Endothelial cell of umbilical vein (primary cell): Measurements from ENCODE around the gene TMEM37.

ENCODE experiments used
- EZH2 ChIP-seq: IDR thresholded peaks from 2 replicates; pipeline ENCODE4 v1.6.1; 2012; ENCODE audit warnings: borderline replicate concordance, low read depth, mild to moderate bottlenecking, moderate library complexity, low read length, inconsistent platforms; ENCODE audit not compliant: severe bottlenecking
- FOS ChIP-seq: IDR thresholded peaks from 2 replicates; pipeline ENCODE4 v1.6.1; 2011; ENCODE audit warnings: mild to moderate bottlenecking, low read length, moderate library complexity, borderline replicate concordance; ENCODE audit not compliant: insufficient read depth
- GATA2 ChIP-seq: IDR thresholded peaks from 2 replicates; pipeline ENCODE4 v1.7.0; 2011; ENCODE audit warnings: low read depth, mild to moderate bottlenecking, moderate library complexity, mixed read lengths, low read length; ENCODE audit not compliant: insufficient read length, insufficient read depth
- JUN ChIP-seq: IDR thresholded peaks from 2 replicates; pipeline ENCODE4 v1.6.1; 2011; ENCODE audit warnings: borderline replicate concordance, low read depth; ENCODE audit not compliant: insufficient read length, insufficient read depth
- MYC ChIP-seq: IDR thresholded peaks from one replicate; pipeline ENCODE4 v1.6.1; 2011; ENCODE audit warnings: mild to moderate bottlenecking, low read depth, low read length
- POLR2A ChIP-seq: IDR thresholded peaks from 2 replicates; pipeline ENCODE4 v1.6.1; 2012; ENCODE audit warnings: low read depth, mild to moderate bottlenecking, control low read depth, low read length
- POLR2AphosphoS5 ChIP-seq: IDR thresholded peaks from 2 replicates; pipeline ENCODE4 v1.6.1; 2012; ENCODE audit warnings: low read depth, mild to moderate bottlenecking, control low read depth, low read length, moderate library complexity; ENCODE audit not compliant: insufficient read depth
- TF ChIP-seq, protein P1 (sequence below), 2 donors: IDR thresholded peaks; 1 replicate in 1 of 2; 2 replicates in 1 of 2; pipeline ENCODE4 v1.5.1; 2011; ENCODE audit warnings: low read length in 2 of 2, mild to moderate bottlenecking in 2 of 2, moderate library complexity in 2 of 2, control low read depth in 1 of 2, inconsistent platforms in 1 of 2, low read depth in 1 of 2; ENCODE audit not compliant: insufficient read depth in 1 of 2; ENCODE audit errors: extremely low read depth in 1 of 2
- TF ChIP-seq, protein P2 (sequence below): IDR thresholded peaks from 2 replicates; pipeline ENCODE4 v1.6.1; 2011; ENCODE audit not compliant: insufficient read depth, insufficient read length

DNA sequence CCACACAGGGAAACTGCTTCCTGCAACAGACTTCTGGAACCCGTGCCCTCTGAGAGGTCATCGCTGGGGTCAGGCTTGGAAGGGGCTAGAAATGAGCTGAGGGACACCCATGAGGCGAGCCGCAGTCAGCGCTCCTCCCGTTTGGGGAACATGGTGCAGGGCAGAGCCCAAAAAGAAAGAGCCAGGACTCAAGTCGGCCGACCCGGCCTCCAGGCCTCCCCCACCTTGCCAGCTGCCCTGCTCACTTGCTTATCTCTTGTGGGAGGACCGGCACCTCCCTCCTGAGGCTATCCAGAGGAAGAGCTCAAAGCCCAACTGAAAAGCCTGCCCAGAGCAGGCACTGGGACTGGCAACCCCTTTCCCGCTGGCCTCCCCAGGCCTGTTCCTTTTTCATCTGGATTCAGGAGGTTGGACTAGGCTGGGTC lies 49.1 kb downstream of the TMEM37 start:
- TF ChIP-seq, protein P1, sequence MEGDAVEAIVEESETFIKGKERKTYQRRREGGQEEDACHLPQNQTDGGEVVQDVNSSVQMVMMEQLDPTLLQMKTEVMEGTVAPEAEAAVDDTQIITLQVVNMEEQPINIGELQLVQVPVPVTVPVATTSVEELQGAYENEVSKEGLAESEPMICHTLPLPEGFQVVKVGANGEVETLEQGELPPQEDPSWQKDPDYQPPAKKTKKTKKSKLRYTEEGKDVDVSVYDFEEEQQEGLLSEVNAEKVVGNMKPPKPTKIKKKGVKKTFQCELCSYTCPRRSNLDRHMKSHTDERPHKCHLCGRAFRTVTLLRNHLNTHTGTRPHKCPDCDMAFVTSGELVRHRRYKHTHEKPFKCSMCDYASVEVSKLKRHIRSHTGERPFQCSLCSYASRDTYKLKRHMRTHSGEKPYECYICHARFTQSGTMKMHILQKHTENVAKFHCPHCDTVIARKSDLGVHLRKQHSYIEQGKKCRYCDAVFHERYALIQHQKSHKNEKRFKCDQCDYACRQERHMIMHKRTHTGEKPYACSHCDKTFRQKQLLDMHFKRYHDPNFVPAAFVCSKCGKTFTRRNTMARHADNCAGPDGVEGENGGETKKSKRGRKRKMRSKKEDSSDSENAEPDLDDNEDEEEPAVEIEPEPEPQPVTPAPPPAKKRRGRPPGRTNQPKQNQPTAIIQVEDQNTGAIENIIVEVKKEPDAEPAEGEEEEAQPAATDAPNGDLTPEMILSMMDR (IDR thresholded peaks at IDR 0.05; ENCODE audit: extremely low read depth in 1 of 2, insufficient read depth in 1 of 2, low read depth in 1 of 2, low read length in 2 of 2): no peak
- TF ChIP-seq POLR2A: no peak
- no peak for TF ChIP-seq EZH2
- TF ChIP-seq FOS: no peak
- no peak for TF ChIP-seq JUN
- no peak for TF ChIP-seq POLR2AphosphoS5
- TF ChIP-seq, protein P2, sequence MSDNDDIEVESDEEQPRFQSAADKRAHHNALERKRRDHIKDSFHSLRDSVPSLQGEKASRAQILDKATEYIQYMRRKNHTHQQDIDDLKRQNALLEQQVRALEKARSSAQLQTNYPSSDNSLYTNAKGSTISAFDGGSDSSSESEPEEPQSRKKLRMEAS: no peak
- no peak for TF ChIP-seq GATA2
- no peak for TF ChIP-seq MYC
